IPS-11a (cell line): ENCODE data around the gene NEIL3.

Experiments
- H3K4me3 ChIP-seq: one replicate; pipeline ENCODE4 v1.5.1; 2013; ENCODE audit warnings: low read depth, low read length, control low read depth

Gene NEIL3

DNA sequence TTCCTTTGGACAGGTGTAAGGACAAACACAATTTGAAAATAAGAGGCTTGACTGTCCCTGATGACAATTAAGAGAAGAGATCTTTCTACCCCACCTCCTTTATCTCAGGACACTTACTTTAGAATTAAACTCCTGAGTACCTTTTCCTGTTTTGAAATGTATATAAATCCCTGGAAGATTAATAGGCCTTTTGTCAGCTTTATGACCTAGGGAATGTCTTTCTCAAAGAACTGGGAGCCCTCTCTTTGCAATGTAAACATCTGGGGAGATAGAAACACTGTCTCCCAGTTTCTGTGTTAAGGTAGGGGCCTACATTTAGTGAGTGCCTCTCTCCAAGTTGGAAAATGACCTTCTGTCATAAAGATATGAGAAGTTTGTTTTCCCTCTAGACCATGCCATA lies 100.9 kb downstream of the NEIL3 start:
- H3K4me3 ChIP-seq = no peak overlapping the region

DNA sequence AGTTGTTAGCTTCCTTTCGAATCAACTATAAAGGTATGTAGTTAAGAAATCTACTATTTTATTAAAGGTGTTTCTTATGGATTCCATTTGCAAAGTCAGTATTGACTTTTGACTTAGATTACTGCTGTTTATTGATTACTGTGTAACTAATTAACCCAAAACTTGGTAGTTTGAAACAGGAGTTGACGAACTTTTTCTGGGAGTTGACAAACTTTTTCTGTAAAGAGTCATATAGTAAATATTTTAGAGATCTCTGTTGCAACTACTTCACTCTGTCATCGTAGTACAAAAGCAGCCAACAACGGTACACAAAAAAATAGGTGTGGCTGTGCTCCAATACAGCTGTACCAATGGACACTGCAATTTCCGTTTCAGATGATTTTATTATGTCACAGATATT lies 102.3 kb downstream of the NEIL3 start:
- H3K4me3 ChIP-seq = no peak overlapping the region
